Left ventricle myocardium inferior (tissue), 1 donor: Measurements from ENCODE around the gene RAB23. TPM values are rescaled to one million over a fixed set of nuclear protein-coding genes. Genes with fewer than 3 reads are reported as not detected.

ENCODE experiments used
- DNase-seq: peaks from one replicate; pipeline ENCODE4 v3.0.0-alpha.2; 2020
- H3K27ac ChIP-seq: fragments of 200-600 bp; replicated peaks from 2 replicates; pipeline ENCODE4 v1.8.0; 2021
- H3K27me3 ChIP-seq: fragments of 200-600 bp; 2 replicates; pipeline ENCODE4 v1.8.0; 2021; ENCODE audit warnings: low read depth
- H3K36me3 ChIP-seq: fragments of 200-600 bp; 2 replicates; pipeline ENCODE4 v1.8.0; 2021
- H3K4me1 ChIP-seq: fragments of 200-600 bp; 2 replicates; pipeline ENCODE4 v1.8.0; 2021
- H3K4me3 ChIP-seq: fragments of 200-600 bp; 2 replicates; pipeline ENCODE4 v1.8.0; 2021; ENCODE audit warnings: mild to moderate bottlenecking, moderate library complexity
- H3K9me3 ChIP-seq: fragments of 200-600 bp; replicated peaks from 2 replicates; pipeline ENCODE4 v1.8.0; 2021
- CTCF ChIP-seq: fragments of 200-600 bp; IDR thresholded peaks from 2 replicates; pipeline ENCODE4 v1.8.0; 2021; ENCODE audit warnings: antibody characterized with exemption, mild to moderate bottlenecking, borderline replicate concordance
- intact Hi-C: fragments of 100-400 bp; cut with micrococcal nuclease; formaldehyde crosslinking; loops from one replicate; pipeline ENCODE4 v1.11.0; 2022
- total RNA-seq: library from RNA; stranded (reverse); fragmentation: NEBNext Ultra II Directional; extraction: Animal tissue kit (Norgen Biotek cat#: 25700); gene quantifications from one replicate; pipeline ENCODE4 v1.2.1, GENCODE V29; 2021
- donor health status: DM: no; HTN: yes; CAD: no; lungs with severe emphysema.

RAB23 gene
- total RNA-seq, 1 donor from 2014 or later: 10.9 TPM

DNA sequence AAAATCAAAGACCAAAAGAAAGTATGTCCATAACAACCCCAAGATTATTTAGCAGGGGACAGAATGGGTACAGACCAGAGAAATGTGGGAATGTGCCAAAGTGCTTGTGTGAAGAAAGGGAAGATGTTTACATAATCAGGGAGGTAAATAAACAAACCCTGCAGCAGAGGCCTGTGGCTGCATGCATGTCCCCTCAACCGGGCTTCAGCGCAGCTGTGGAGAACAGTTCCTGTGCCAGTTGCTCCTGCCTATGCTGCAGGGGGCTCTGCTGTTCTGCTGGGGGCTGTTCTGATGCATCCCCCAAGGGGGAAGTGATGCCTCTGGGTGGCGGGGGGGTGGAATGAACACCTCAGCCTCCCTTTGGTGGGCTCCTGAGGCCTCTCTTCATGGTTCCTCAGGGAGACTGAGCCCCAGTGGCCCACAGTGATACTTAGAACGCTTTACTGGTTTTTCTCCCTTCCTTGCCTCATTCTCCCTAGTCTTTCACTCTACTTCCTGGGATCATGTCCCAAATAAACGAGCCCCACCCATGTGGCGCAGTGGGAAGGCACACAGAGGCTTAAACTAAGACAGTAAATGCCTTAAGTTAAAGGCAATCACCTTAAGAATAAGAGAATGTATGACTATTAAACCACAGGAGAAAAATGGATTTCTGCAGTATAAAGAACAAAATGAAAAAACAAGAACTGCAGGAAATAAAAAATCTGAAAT lies 23.0 kb downstream of the RAB23 start:
- DNase-seq: no peak

DNA sequence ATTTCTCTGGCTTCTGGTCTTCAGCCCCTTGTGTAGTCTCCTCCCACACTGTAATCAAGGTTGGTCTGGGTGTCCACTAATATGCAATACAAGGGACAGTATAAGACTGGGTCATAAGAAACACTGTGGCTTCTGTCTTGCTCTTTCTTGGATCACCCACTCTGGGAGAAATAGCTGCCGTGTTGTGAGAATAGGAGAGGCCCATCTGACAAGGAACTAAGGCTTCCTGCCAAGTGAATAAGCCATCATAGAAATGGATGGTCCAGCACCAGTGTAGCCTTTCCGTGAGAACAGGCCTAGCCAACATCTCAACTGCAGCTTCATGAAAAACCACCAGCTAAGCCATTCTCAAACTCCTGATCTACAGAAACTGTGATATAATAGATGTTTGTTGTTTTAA lies 26.6 kb downstream of the RAB23 start:
- no peak overlapping the region for H3K27ac ChIP-seq

More for the DNA sequence above, 23.0 kb downstream of the RAB23 start:
- Histone ChIP-seq H3K27me3 (no peaks in the 10 kb centered on the region), H3K27ac (no peak overlapping the region), H3K4me1 (no peaks in the 10 kb centered on the region), H3K36me3 (no peaks in the 10 kb centered on the region), H3K9me3 (no peaks in the 10 kb centered on the region), H3K4me3 (no peak overlapping the region)
- intact Hi-C loops: no loop called here
- no peak for TF ChIP-seq CTCF

GRCh38 chr6:57193177-57193576 lies 28.9 kb downstream of the RAB23 start:
- H3K36me3 ChIP-seq: peaks cover 3% of the 10 kb centered on the region
- peak overlapping the region; percentile 35 for H3K27ac ChIP-seq
- intact Hi-C loops: no loop called here
- TF ChIP-seq CTCF: no peak
- no peaks in the 10 kb centered on the region for H3K9me3 ChIP-seq
- H3K4me1 ChIP-seq: no peaks in the 10 kb centered on the region
- H3K4me3 ChIP-seq: no peak overlapping the region
- DNase-seq: no peak
- H3K27me3 ChIP-seq: no peaks in the 10 kb centered on the region

More for the DNA sequence above, 26.6 kb downstream of the RAB23 start:
- Histone ChIP-seq H3K9me3 (no peaks in the 10 kb centered on the region), H3K36me3 (peaks cover 3% of the 10 kb centered on the region), H3K4me3 (no peak overlapping the region), H3K4me1 (no peaks in the 10 kb centered on the region), H3K27me3 (no peaks in the 10 kb centered on the region)
- TF ChIP-seq CTCF: no peak
- DNase-seq: no peak
- intact Hi-C loops: no loop called here

- no peaks in the 10 kb centered on the region for H3K9me3 ChIP-seq
- intact Hi-C loops: no loop called here
- DNase-seq: no peak
- H3K4me1 ChIP-seq: no peaks in the 10 kb centered on the region
- TF ChIP-seq CTCF: peak; percentile 42
- no peak overlapping the region for H3K4me3 ChIP-seq
- H3K36me3 ChIP-seq: peaks cover 3% of the 10 kb centered on the region
- no peaks in the 10 kb centered on the region for H3K27me3 ChIP-seq
- no peak overlapping the region for H3K27ac ChIP-seq
Observed at GRCh38 chr6:57190140-57190539, 32.0 kb downstream of the RAB23 start.

DNA sequence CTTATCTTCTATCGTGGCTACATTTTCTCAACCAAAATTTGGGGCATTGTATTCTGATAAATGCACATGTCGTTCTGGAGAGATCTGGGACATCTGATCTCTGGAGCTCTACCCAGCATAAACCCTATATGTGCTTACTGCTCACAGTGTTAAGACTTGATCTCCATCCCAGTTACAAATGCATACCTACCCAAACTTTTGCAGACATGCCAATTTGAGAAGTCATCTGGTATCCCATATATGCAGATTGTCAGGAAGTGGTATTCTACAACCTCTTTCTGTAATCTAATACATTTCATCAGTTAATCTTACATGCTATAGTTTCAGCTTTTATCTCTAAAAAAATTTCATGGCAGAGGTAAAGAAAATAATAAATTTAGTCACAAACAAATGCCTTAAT lies 38.8 kb downstream of the RAB23 start:
- no peak for DNase-seq
- no peak for TF ChIP-seq CTCF
- Histone ChIP-seq H3K4me1 (peaks cover 38% of the 10 kb centered on the region), H3K36me3 (peaks cover 27% of the 10 kb centered on the region), H3K9me3 (no peaks in the 10 kb centered on the region), H3K4me3 (no peak overlapping the region), H3K27me3 (no peaks in the 10 kb centered on the region), H3K27ac (no peak overlapping the region)
- intact Hi-C loops: no loop called here
